ENCODE results near the gene CRYGN.

The CRYGN gene

GRCh38 chr7:151381348-151382078 lies 58.4 kb downstream of the CRYGN start:
- Histone ChIP-seq H3K9me3 (replicated peaks; ENCODE audit: insufficient read depth, low read length) (no peaks in the 10 kb centered on the region), H3K27ac (ENCODE audit: low read length) (no peak overlapping the region), H3K4me1 (ENCODE audit: low read length) (peaks cover 5% of the 10 kb centered on the region), H3K4me3 (ENCODE audit: low read length) (no peak overlapping the region), H3K4me2 (ENCODE audit: low read depth, low read length) (peak overlapping the region; percentile 15; the same call in 1 of the 2 replicates), H3K27me3 (replicated peaks; ENCODE audit: insufficient read depth, low read length) (peaks cover 63% of the 10 kb centered on the region), H4K20me1 (ENCODE audit: insufficient read depth, low read length) (no peaks in the 10 kb centered on the region), H3K36me3 (replicated peaks; ENCODE audit: insufficient read depth, low read length) (no peaks in the 10 kb centered on the region), H3F3A (ENCODE audit: insufficient read depth, low read length) (no peaks in the 10 kb centered on the region), H3K9me2 (replicated peaks; ENCODE audit: insufficient read depth, low read length) (no peaks in the 10 kb centered on the region), H2AFZ (ENCODE audit: low read length) (peak overlapping the region; percentile 22; the same call in 1 of the 2 replicates), H3K79me2 (ENCODE audit: low read length) (no peaks in the 10 kb centered on the region), H3K9ac (ENCODE audit: low read length) (no peak overlapping the region)
- DNase-seq: no peak
- TF ChIP-seq EZH2phosphoT487 (IDR thresholded peaks at IDR 0.05; ENCODE audit: low read length) (no peak), EZH2 (optimal IDR thresholded peaks at IDR 0.05; ENCODE audit: low read depth, low read length) (no peak), CTCF (IDR thresholded peaks at IDR 0.05; ENCODE audit: low read length) (no peak)

- Histone ChIP-seq H3K4me3 (ENCODE audit: low read length) (no peak overlapping the region), H3K79me2 (ENCODE audit: low read length) (no peaks in the 10 kb centered on the region), H2AFZ (ENCODE audit: low read length) (peak overlapping the region; percentile 22; the same call in 1 of the 2 replicates), H3K36me3 (replicated peaks; ENCODE audit: insufficient read depth, low read length) (no peaks in the 10 kb centered on the region), H3K9me2 (replicated peaks; ENCODE audit: insufficient read depth, low read length) (no peaks in the 10 kb centered on the region), H3F3A (ENCODE audit: insufficient read depth, low read length) (no peaks in the 10 kb centered on the region), H3K9me3 (replicated peaks; ENCODE audit: insufficient read depth, low read length) (no peaks in the 10 kb centered on the region), H3K27ac (ENCODE audit: low read length) (no peak overlapping the region), H3K9ac (ENCODE audit: low read length) (no peak overlapping the region), H3K27me3 (replicated peaks; ENCODE audit: insufficient read depth, low read length) (peaks cover 58% of the 10 kb centered on the region), H3K4me1 (ENCODE audit: low read length) (0 out of 2 replicates have a peak, but pooled peaks cover under 1% of the 10 kb centered on the region), H4K20me1 (ENCODE audit: insufficient read depth, low read length) (no peaks in the 10 kb centered on the region), H3K4me2 (ENCODE audit: low read depth, low read length) (peak overlapping the region; percentile 15; the same call in 1 of the 2 replicates)
- DNase-seq: no peak
- TF ChIP-seq CTCF (IDR thresholded peaks at IDR 0.05; ENCODE audit: low read length) (no peak), EZH2 (optimal IDR thresholded peaks at IDR 0.05; ENCODE audit: low read depth, low read length) (no peak), EZH2phosphoT487 (IDR thresholded peaks at IDR 0.05; ENCODE audit: low read length) (no peak)
Measured at GRCh38 chr7:151381098-151381347, 58.9 kb downstream of the CRYGN start.

GRCh38 chr7:151380199-151381097 lies 59.5 kb downstream of the CRYGN start:
- H3K4me3 ChIP-seq (ENCODE audit: low read length): no peak overlapping the region
- no peak for DNase-seq
- H3K27ac ChIP-seq (ENCODE audit: low read length): no peak overlapping the region
- no peak overlapping the region for H2AFZ ChIP-seq (ENCODE audit: low read length)
- H3K79me2 ChIP-seq (ENCODE audit: low read length): no peaks in the 10 kb centered on the region
- H3K9me3 ChIP-seq (replicated peaks; ENCODE audit: insufficient read depth, low read length): no peaks in the 10 kb centered on the region
- H3F3A ChIP-seq (ENCODE audit: insufficient read depth, low read length): no peaks in the 10 kb centered on the region
- H3K27me3 ChIP-seq (replicated peaks; ENCODE audit: insufficient read depth, low read length): peaks cover 53% of the 10 kb centered on the region
- peak overlapping the region; percentile 15; the same call in 1 of the 2 replicates for H3K4me2 ChIP-seq (ENCODE audit: low read depth, low read length)
- no peaks in the 10 kb centered on the region for H3K36me3 ChIP-seq (replicated peaks; ENCODE audit: insufficient read depth, low read length)
- TF ChIP-seq EZH2 (optimal IDR thresholded peaks at IDR 0.05; ENCODE audit: low read depth, low read length) (no peak), EZH2phosphoT487 (IDR thresholded peaks at IDR 0.05; ENCODE audit: low read length) (no peak), CTCF (IDR thresholded peaks at IDR 0.05; ENCODE audit: low read length) (no peak)
- no peaks in the 10 kb centered on the region for H3K4me1 ChIP-seq (ENCODE audit: low read length)
- no peaks in the 10 kb centered on the region for H4K20me1 ChIP-seq (ENCODE audit: insufficient read depth, low read length)
- H3K9me2 ChIP-seq (replicated peaks; ENCODE audit: insufficient read depth, low read length): no peaks in the 10 kb centered on the region
- no peak overlapping the region for H3K9ac ChIP-seq (ENCODE audit: low read length)

All from MM.1S (cell line).